Mononuclear cell (primary cell): ENCODE measurements around the gene OR6X1. TPM values are rescaled to one million over a fixed set of nuclear protein-coding genes. Genes with fewer than 3 reads are reported as not detected.
"Not testable (repeated sequence)": the region's sequence is repeated elsewhere in the genome, so short reads cannot be mapped to it uniquely, and the experiment has no call there.

ENCODE experiments used
- H3K27me3 ChIP-seq: 2 replicates; pipeline ENCODE4 v1.6.0; 2011; ENCODE audit warnings: low read length, control low read depth; ENCODE audit not compliant: insufficient read depth
- H3K4me1 ChIP-seq: 2 replicates; pipeline ENCODE4 v1.5.1; 2011; ENCODE audit warnings: mild to moderate bottlenecking, low read length, control low read depth; ENCODE audit not compliant: insufficient read depth
- H3K4me3 ChIP-seq: 2 replicates; pipeline ENCODE4 v1.5.1; 2011; ENCODE audit warnings: mild to moderate bottlenecking, low read length, moderate library complexity
- H3K9me3 ChIP-seq: 2 replicates; pipeline ENCODE4 v1.5.1; 2011; ENCODE audit warnings: low read depth, mild to moderate bottlenecking, control low read depth, low read length
- total RNA-seq: library from RNA; depleted of rRNA; stranded (reverse); fragments of >200 nt; gene quantifications from one replicate; pipeline ENCODE4 v1.2.3, GENCODE V29; 2012

The OR6X1 gene
- total RNA-seq, 1 donor: not detected

DNA sequence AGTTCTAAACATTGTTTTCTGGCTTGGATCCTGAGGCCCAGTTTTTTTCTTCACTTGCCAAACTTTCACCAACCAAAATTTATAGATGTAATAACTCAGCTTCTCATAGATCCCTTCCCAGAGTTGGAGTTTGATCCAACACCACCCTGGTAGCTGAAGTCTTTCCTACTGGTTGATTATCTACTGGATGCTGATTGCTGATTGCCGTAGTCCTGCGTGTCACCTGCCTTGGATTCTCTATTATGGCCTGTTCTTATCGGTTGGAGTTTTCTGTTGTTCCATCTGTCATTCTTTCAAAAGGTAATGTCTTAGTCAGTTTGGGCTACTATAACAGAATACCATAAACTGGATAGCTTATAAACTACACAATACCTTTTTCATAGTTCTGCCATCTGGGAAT, 17.3 kb upstream of the OR6X1 start:
- no peak overlapping the region for H3K4me3 ChIP-seq
- H3K27me3 ChIP-seq: no peaks in the 10 kb centered on the region
- no peaks in the 10 kb centered on the region for H3K9me3 ChIP-seq
- H3K4me1 ChIP-seq: no peaks in the 10 kb centered on the region

DNA sequence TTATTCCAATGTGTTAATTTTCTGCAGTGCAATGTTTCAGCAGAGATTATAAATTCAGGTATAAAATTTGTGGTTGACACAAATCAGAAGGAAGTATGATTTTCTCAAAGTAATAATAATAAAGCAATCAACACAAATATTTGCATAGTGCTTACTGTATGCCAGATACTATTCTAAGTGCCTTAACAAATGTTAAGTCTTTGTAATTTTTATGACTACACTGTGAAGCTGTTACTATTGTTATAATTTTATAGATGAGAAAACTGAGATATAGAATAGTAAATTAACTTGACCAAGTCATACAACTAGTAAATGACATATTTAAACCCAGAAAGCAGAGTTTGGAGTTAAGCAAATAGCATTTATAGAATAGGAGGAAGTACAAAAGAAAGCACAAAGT, 16.4 kb upstream of the OR6X1 start:
- no peak overlapping the region for H3K4me3 ChIP-seq
- no peaks in the 10 kb centered on the region for H3K4me1 ChIP-seq
- H3K27me3 ChIP-seq: no peaks in the 10 kb centered on the region
- no peaks in the 10 kb centered on the region for H3K9me3 ChIP-seq

- Histone ChIP-seq H3K4me3 (no peak overlapping the region), H3K9me3 (peaks cover 19% of the 10 kb centered on the region), H3K4me1 (no peaks in the 10 kb centered on the region), H3K27me3 (no peaks in the 10 kb centered on the region)
Observed at GRCh38 chr11:123765601-123766000, 11.3 kb upstream of the OR6X1 start.

GRCh38 chr11:123762422-123762821, 8.1 kb upstream of the OR6X1 start:
- Histone ChIP-seq H3K4me3 (no peak overlapping the region), H3K4me1 (no peaks in the 10 kb centered on the region), H3K27me3 (no peaks in the 10 kb centered on the region), H3K9me3 (peaks cover 19% of the 10 kb centered on the region)

- H3K4me3 ChIP-seq: no peak overlapping the region
- no peaks in the 10 kb centered on the region for H3K4me1 ChIP-seq
- peaks cover 19% of the 10 kb centered on the region for H3K9me3 ChIP-seq
- H3K27me3 ChIP-seq: no peaks in the 10 kb centered on the region
Observed at GRCh38 chr11:123760894-123761293, 6.6 kb upstream of the OR6X1 start.

DNA sequence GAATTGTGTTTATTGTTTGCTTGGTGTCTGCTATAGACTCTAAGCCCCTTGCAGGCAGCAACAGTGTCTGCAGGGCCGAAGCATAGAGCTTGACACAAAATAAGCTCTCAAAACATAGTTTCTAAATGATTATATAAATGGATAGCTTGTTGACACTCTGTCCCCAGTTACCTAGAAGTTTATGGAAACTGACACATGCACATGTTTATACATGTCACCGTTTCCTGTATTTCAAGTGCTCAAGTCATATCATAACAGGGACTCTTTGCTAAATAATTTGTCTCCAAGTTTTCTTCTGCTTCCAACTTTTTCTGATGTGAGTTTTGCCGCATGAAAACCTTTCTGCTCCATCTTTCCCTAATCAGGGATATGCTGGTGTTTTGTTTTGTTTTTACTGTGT, 3.7 kb upstream of the OR6X1 start:
- H3K9me3 ChIP-seq: peaks cover 12% of the 10 kb centered on the region
- no peaks in the 10 kb centered on the region for H3K27me3 ChIP-seq
- no peak overlapping the region for H3K4me3 ChIP-seq
- H3K4me1 ChIP-seq: no peaks in the 10 kb centered on the region

- Histone ChIP-seq H3K4me1 (no peaks in the 10 kb centered on the region), H3K27me3 (no peaks in the 10 kb centered on the region), H3K9me3 (no peaks in the 10 kb centered on the region), H3K4me3 (no peak overlapping the region)
Observed at GRCh38 chr11:123755813-123756212, 1.5 kb upstream of the OR6X1 start.

DNA sequence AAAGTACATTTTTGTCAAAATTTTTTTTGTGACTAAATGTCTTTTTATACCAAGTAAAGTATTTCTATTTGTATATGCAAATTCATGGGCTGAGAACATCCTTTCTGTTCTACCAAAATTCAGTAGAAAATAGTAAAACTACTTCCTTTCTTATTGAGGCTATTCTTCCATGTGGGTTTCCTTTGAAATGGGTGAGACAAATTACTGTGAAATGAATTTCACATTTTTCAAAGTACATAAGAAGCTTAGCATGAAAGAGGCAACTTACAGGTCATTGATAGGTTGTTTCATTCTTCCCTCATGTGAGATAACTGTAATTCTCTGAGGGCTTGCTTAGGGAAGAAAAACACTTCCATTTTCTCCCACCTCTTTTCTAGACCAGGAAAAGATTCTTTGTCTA, 1.0 kb upstream of the OR6X1 start:
- H3K4me1 ChIP-seq: no peaks in the 10 kb centered on the region
- H3K27me3 ChIP-seq: no peaks in the 10 kb centered on the region
- H3K9me3 ChIP-seq: no peaks in the 10 kb centered on the region
- no peak overlapping the region for H3K4me3 ChIP-seq

DNA sequence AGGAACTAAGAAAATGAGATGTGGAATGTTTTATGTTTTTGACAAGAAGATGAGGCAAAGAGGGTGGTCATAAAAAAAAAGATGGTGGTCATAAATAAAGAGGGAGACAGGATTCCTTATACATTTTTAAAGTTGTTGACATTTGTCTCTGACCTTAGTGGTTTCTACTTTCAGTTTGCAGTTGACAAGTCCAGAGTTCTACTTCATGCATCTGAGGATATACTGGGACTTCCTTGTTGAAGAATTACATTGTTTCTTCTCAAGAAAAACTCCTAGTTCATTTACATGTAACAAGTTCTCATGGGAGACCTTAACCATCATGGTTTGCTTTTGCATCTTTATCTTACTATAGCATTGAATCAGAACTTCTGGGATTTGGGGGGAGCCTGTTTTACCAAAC, 1.2 kb downstream of the OR6X1 start:
- Histone ChIP-seq H3K27me3 (peaks cover 8% of the 10 kb centered on the region), H3K4me3 (no peak overlapping the region), H3K9me3 (no peaks in the 10 kb centered on the region), H3K4me1 (no peaks in the 10 kb centered on the region)

DNA sequence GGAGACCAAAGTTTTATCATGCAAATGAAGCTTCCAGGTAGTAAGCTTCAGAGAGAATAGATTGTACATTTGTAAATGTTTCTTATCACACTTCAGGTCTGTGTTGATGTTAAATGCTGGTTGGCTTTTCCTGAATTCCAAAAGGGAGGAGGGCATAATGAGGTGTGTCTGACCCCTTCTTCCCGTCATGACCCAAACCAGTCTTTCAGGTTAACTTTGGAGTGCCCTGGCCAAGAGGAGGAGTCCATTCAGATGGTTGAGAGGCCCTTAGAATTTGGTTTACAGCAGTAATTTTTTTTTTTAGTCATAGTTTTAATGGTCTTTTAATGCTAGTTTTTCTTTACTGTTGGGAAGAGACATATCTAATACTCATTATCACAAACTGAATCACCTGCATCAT, 2.5 kb downstream of the OR6X1 start:
- Histone ChIP-seq H3K27me3 (peaks cover 14% of the 10 kb centered on the region), H3K9me3 (no peaks in the 10 kb centered on the region), H3K4me3 (no peak overlapping the region), H3K4me1 (no peaks in the 10 kb centered on the region)

DNA sequence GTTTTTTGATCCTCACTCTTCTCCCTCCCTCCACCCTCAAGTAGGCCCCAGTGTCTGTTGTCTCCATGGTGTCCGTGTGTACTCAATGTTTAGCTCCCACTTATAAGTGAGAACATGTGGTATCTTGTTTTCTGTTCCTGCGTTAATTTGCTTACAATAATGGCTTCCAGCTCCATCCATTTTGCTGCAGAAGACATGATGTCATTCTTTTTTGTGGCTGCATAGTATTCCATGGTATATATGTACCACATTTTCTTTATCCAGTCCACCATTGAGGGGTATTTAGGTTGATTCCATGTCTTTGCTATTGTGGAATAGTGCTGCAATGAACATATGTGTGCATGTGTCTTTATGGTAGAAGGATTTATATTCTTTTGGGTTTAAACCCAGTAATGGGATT, 6.0 kb downstream of the OR6X1 start:
- H3K9me3 ChIP-seq, H3K4me1 ChIP-seq, H3K4me3 ChIP-seq: not testable (repeated sequence)
- H3K27me3 ChIP-seq: peaks cover 21% of the 10 kb centered on the region

DNA sequence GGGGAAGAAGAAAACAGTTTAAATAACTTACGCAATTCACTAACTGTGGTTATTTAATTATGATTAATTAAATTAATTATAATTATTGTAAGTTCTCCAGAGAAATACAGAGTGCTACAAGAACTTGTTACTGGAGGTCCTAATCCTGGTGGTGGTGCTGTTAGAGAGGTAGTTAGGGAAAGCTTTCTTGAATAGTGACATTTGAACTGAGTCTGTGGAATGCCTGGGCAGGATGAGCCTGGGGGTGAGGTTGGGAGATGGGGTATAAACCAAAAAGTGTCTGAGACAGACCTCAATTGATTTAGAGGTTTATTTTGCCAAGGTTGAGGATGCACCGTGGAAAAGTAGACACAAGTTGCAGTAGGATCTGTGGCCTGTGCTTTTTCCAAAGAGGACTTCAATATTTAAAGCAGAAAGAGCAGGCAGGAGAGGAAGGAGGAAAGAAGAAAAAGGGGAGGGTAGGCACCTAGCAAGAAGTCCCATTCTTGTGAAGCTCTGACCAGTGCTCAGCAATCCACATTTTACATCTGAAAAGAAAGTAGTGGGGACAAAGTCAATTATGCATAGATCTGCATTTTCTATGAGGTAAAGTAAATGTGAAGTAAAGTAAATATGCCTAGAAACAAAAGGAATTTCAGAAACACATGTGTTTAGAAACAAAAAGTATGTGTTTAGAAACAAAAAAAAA, 8.4 kb downstream of the OR6X1 start:
- H3K27me3 ChIP-seq: peaks cover 21% of the 10 kb centered on the region
- H3K4me3 ChIP-seq: no peak overlapping the region
- no peaks in the 10 kb centered on the region for H3K9me3 ChIP-seq
- peaks cover 11% of the 10 kb centered on the region for H3K4me1 ChIP-seq

- Histone ChIP-seq H3K4me3 (no peak overlapping the region), H3K27me3 (peaks cover 9% of the 10 kb centered on the region), H3K4me1 (peaks cover 21% of the 10 kb centered on the region), H3K9me3 (no peaks in the 10 kb centered on the region)
Observed at GRCh38 chr11:123742724-123743120, 11.6 kb downstream of the OR6X1 start.

DNA sequence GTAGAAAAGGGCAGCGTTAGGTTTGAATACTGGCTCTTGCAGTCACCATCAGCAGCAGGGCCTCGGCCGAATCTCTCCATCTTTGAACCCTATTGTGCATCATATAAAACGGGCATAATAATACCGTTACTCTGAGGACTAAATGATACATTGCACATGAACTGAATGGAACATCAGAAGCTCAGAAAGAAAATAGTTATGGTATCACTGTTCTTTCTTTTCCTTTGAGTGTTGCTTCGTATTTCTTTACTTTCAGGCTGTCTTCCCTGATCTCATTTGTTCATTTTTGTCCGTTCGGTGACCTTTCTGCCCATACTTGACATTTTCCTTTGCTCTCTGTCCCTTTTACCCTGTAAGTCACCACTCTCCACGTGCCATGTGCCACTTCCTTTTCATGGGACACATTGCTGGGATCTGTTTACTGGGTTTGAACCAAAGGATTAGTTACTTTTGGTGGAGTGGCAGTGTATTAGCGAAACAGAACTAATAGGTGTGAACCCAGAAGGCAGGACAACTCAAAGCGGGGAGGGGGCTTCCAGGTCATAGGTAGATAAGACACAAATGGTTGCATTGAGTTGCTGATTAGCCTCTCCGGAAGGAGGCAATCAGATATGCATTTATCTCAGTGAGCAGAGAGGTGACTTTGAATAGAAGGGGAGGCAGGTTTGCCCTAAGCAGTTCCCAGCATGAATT, 12.1 kb downstream of the OR6X1 start:
- Histone ChIP-seq H3K9me3 (no peaks in the 10 kb centered on the region), H3K27me3 (peaks cover 8% of the 10 kb centered on the region), H3K4me1 (peaks cover 21% of the 10 kb centered on the region), H3K4me3 (peak overlapping the region; percentile 77)

- Histone ChIP-seq H3K4me3 (peak within 1 kb of the TSS; percentile 77), H3K27me3 (peaks cover 5% of the 10 kb centered on the region), H3K9me3 (no peaks in the 10 kb centered on the region), H3K4me1 (peaks cover 21% of the 10 kb centered on the region)
Observed at GRCh38 chr11:123741159-123742030, 12.9 kb downstream of the OR6X1 start, which contains the start of gene ZNF202. TSS of gene ZNF202 (minus strand) at chr11:123741660. CDS start at chr11:123730888, 10,772 bp downstream.
